ENCODE results near the gene ALDH1B1.

DNA sequence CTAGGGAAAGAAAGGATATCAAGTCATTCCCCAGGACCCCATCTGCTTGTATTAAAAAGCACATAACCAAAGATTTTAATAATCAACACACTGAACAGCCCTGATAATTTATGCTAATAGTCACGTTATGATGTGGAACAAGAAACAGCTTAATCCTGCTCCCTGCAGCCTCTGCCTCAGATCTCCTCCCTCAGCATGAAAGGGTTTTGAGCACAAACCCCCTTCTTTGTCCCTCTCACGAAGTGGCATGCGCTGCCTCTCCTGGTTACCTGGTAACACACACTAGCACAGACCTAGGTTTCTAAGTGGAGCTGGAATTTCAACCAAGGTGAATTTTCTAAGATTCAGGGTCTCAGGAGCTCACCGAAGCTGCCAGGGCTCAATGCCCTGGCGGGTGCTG lies 26.7 kb downstream of the ALDH1B1 start:
- TF ChIP-seq, protein P1, sequence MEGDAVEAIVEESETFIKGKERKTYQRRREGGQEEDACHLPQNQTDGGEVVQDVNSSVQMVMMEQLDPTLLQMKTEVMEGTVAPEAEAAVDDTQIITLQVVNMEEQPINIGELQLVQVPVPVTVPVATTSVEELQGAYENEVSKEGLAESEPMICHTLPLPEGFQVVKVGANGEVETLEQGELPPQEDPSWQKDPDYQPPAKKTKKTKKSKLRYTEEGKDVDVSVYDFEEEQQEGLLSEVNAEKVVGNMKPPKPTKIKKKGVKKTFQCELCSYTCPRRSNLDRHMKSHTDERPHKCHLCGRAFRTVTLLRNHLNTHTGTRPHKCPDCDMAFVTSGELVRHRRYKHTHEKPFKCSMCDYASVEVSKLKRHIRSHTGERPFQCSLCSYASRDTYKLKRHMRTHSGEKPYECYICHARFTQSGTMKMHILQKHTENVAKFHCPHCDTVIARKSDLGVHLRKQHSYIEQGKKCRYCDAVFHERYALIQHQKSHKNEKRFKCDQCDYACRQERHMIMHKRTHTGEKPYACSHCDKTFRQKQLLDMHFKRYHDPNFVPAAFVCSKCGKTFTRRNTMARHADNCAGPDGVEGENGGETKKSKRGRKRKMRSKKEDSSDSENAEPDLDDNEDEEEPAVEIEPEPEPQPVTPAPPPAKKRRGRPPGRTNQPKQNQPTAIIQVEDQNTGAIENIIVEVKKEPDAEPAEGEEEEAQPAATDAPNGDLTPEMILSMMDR (IDR thresholded peaks at IDR 0.05): no peak
- no peak for TF ChIP-seq POLR2A (IDR thresholded peaks at IDR 0.05)
